ENCODE measurements around the gene PHTF2.
"Not testable (repeated sequence)": the region's sequence is repeated elsewhere in the genome, so short reads cannot be mapped to it uniquely, and the experiment has no call there.

GRCh38 chr7:77999168-77999567, 200.6 kb downstream of the PHTF2 start:
- TF ChIP-seq, protein P1, sequence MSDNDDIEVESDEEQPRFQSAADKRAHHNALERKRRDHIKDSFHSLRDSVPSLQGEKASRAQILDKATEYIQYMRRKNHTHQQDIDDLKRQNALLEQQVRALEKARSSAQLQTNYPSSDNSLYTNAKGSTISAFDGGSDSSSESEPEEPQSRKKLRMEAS (IDR thresholded peaks at IDR 0.05) = not testable (repeated sequence)
- TF ChIP-seq POLR2A (IDR thresholded peaks at IDR 0.05; ENCODE audit: borderline replicate concordance, extremely low read depth, insufficient read depth, insufficient read length); CTCF (IDR thresholded peaks at IDR 0.05 in 2 of 3, conservative IDR thresholded peaks at IDR 0.05 in 1 of 3; ENCODE audit: borderline replicate concordance in 1 of 3, insufficient read depth in 1 of 3, low read depth in 2 of 3, low read length in 2 of 3); RAD21 (IDR thresholded peaks at IDR 0.05; ENCODE audit: low read depth); EZH2 (IDR thresholded peaks at IDR 0.05); ZFX (IDR thresholded peaks at IDR 0.05); POLR2AphosphoS5 (IDR thresholded peaks at IDR 0.05; ENCODE audit: low read depth, low read length); EZH2phosphoT487 (IDR thresholded peaks at IDR 0.05; ENCODE audit: borderline replicate concordance); ZNF274 (IDR thresholded peaks at IDR 0.05; ENCODE audit: low read depth, low read length): not testable (repeated sequence)

Data from HCT116 (cell line).